Sigmoid colon (tissue), 7 donors: ENCODE measurements around the gene CAMK1D. TPM values are rescaled to one million over a fixed set of nuclear protein-coding genes. Genes with fewer than 3 reads are reported as not detected.

Experiments
- DNase-seq: peaks from one replicate; pipeline ENCODE4 v3.0.0-alpha.2; 2019
- H3K27ac ChIP-seq, 4 donors: fragments of 200-600 bp; sonication (generic); one replicate each; pipeline ENCODE4 v1.5.1; 2016 to 2019; ENCODE audit warnings: mild to moderate bottlenecking in 1 of 4
- H3K27me3 ChIP-seq, 3 donors: fragments of 200-600 bp; sonication (generic); one replicate each; pipeline ENCODE4 v1.5.1; 2019; ENCODE audit warnings: mild to moderate bottlenecking in 1 of 3
- H3K36me3 ChIP-seq, 4 donors: fragments of 200-600 bp; sonication (generic); one replicate each; pipeline ENCODE4 v1.5.1; 2016 to 2019
- H3K4me1 ChIP-seq, 4 donors: fragments of 200-600 bp; sonication (generic); one replicate each; pipeline ENCODE4 v1.5.1; 2017 to 2019
- H3K4me3 ChIP-seq, 4 donors: fragments of 200-600 bp; sonication (generic); one replicate each; pipeline ENCODE4 v1.5.1; 2017 to 2019; ENCODE audit warnings: mild to moderate bottlenecking in 2 of 4, moderate library complexity in 1 of 4
- H3K9me3 ChIP-seq, 4 donors: fragments of 200-600 bp in 3 of 4; sonication (generic) in 3 of 4; one replicate each; pipeline versions ENCODE4 v1.5.1 to v1.6.1; 2013 to 2019
- EP300 ChIP-seq, 4 donors: sonication (generic); formaldehyde crosslinking; IDR thresholded peaks; one replicate each; pipeline ENCODE4 v1.6.1; 2017; ENCODE audit warnings: antibody characterized with exemption in 4 of 4
- POLR2A ChIP-seq, 2 donors: fragments of 450-650 bp; IDR thresholded peaks; one replicate each; pipeline ENCODE4 v1.6.1; 2016; ENCODE audit warnings: antibody characterized with exemption in 2 of 2, mild to moderate bottlenecking in 2 of 2, moderate library complexity in 2 of 2
- POLR2AphosphoS5 ChIP-seq, 4 donors: sonication (generic); formaldehyde crosslinking; IDR thresholded peaks; one replicate each; pipeline ENCODE4 v1.6.1; 2017; ENCODE audit warnings: antibody characterized with exemption in 4 of 4
- WGBS, 2 donors: extraction: QIAGEN DNeasy Blood & Tissue Kit; methylation state at CpG; one replicate each; pipeline ENCODE4 v1.1.7; 2013; 5-methylcytosine and 5-hydroxymethylcytosine counted together
- intact Hi-C: fragments of 100-400 bp; cut with DNase I; formaldehyde crosslinking; loops from one replicate; pipeline ENCODE4 v1.15.1; 2023
- polyA plus RNA-seq, 3 donors: library from polyadenylated mRNA; stranded (reverse); fragments of 200-250 nt; gene quantifications; one replicate each; pipeline ENCODE4 v1.2.3, GENCODE V29; 2013
- total RNA-seq, 4 donors: library from RNA; depleted of rRNA; stranded (reverse); fragments of >200 nt; gene quantifications; one replicate each; pipeline ENCODE4 v1.1.0, GENCODE V29; 2016
- TF ChIP-seq, protein P1 (sequence below), 4 experiments: fragments of 450-650 bp in 3 of 4; fragments of 200-600 bp in 1 of 4; IDR thresholded peaks; one replicate each; pipeline ENCODE4 v1.5.1; 2016 to 2019; ENCODE audit warnings: antibody characterized with exemption in 4 of 4, mild to moderate bottlenecking in 3 of 4, moderate library complexity in 2 of 4
- donor health status: healthy with polysubstance abuse.
- donor health status: Bipolar disorder and iron deficiency.
- donor health status: healthy.

CAMK1D gene
- total and polyA plus RNA-seq, 7 donors, result 7.2 to 11.5 (median 8.6) TPM

DNA sequence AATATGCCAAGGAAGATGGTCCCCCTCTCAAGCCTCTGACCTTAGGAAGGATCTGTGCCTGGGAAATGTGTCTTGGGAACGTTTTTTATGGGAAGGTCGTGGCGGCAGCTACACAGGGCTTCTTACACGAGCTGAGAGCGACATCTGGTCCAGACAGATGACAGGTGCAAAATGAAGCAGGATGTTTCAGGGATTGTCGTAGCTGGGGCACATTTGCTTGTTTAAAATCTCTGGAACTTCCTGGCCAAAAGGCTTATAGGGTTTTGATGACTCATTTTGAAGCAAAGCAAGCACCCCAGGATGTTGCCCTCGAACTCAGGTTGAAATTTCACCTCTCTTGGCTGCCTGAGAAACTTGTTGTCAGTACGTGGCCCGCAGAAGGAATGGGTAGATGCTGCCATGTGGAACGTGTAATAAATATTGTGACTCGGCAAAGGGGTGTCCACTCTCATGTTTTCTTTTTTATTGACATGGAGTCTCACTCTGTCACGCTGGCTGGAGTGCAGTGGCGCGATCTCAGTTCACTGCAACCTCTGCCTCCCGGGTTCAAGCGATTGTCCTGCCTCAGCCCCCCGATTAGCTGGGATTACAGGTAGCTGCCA lies 117.5 kb downstream of the CAMK1D start:
- 65 to 71% methylated on average over 17 of the region's 17 CpGs for WGBS, 2 donors
- no peaks in the 10 kb centered on the region for H3K4me1 ChIP-seq
- no peak overlapping the region for H3K27ac ChIP-seq
- TF ChIP-seq EP300 (IDR thresholded peaks at IDR 0.05) (no peak), POLR2A (IDR thresholded peaks at IDR 0.05) (no peak), POLR2AphosphoS5 (IDR thresholded peaks at IDR 0.05) (no peak)
- TF ChIP-seq, protein P1, sequence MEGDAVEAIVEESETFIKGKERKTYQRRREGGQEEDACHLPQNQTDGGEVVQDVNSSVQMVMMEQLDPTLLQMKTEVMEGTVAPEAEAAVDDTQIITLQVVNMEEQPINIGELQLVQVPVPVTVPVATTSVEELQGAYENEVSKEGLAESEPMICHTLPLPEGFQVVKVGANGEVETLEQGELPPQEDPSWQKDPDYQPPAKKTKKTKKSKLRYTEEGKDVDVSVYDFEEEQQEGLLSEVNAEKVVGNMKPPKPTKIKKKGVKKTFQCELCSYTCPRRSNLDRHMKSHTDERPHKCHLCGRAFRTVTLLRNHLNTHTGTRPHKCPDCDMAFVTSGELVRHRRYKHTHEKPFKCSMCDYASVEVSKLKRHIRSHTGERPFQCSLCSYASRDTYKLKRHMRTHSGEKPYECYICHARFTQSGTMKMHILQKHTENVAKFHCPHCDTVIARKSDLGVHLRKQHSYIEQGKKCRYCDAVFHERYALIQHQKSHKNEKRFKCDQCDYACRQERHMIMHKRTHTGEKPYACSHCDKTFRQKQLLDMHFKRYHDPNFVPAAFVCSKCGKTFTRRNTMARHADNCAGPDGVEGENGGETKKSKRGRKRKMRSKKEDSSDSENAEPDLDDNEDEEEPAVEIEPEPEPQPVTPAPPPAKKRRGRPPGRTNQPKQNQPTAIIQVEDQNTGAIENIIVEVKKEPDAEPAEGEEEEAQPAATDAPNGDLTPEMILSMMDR (IDR thresholded peaks at IDR 0.05), result no peak
- intact Hi-C loops, result no loop called here
- no peaks in the 10 kb centered on the region for H3K27me3 ChIP-seq
- H3K4me3 ChIP-seq, result no peak overlapping the region
- DNase-seq, result peak; percentile 14
- H3K36me3 ChIP-seq, result no peaks in the 10 kb centered on the region
- no peaks in the 10 kb centered on the region for H3K9me3 ChIP-seq

GRCh38 chr10:12469345-12469744 lies 120.0 kb downstream of the CAMK1D start:
- WGBS, 2 donors, result 66 to 77% methylated on average over 5 of the region's 5 CpGs
- H3K27me3 ChIP-seq, result no peaks in the 10 kb centered on the region
- H3K4me1 ChIP-seq, result no peaks in the 10 kb centered on the region
- DNase-seq, result no peak
- intact Hi-C loops, result no loop called here
- H3K9me3 ChIP-seq, result no peaks in the 10 kb centered on the region
- no peaks in the 10 kb centered on the region for H3K36me3 ChIP-seq
- H3K4me3 ChIP-seq, result no peak overlapping the region
- no peak overlapping the region for H3K27ac ChIP-seq
- TF ChIP-seq POLR2A (IDR thresholded peaks at IDR 0.05), result no peak
- no peak for TF ChIP-seq POLR2AphosphoS5 (IDR thresholded peaks at IDR 0.05)
- TF ChIP-seq, protein P1 (IDR thresholded peaks at IDR 0.05), result no peak
- no peak for TF ChIP-seq EP300 (IDR thresholded peaks at IDR 0.05)

DNA sequence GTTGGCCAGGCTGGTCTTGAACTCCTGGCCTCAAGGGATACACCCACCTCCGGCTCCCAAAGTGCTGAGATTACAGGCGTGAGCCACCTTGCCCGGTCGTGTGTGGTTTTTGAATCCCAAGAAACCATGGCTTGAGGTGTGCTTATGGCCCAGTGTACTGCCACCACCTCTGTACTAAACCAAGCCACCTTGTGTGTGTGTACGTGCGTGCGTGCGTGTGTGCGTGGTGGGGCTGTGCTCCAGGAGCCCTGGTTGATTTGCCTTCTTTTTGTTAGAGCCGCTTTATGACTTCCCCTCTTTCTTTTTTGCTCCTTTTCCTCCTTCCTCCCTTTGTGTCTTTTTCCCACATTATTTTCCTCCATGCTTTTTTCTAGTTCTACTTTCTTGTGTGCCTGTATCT lies 121.4 kb downstream of the CAMK1D start:
- Histone ChIP-seq H3K27ac (no peak overlapping the region), H3K4me3 (no peak overlapping the region), H3K9me3 (no peaks in the 10 kb centered on the region), H3K36me3 (no peaks in the 10 kb centered on the region), H3K27me3 (no peaks in the 10 kb centered on the region), H3K4me1 (no peaks in the 10 kb centered on the region)
- WGBS, 2 donors, result 92 to 95% methylated on average over 10 of the region's 10 CpGs
- intact Hi-C loops, result no loop called here
- DNase-seq, result no peak
- TF ChIP-seq, protein P1 (IDR thresholded peaks at IDR 0.05), result no peak
- no peak for TF ChIP-seq POLR2AphosphoS5 (IDR thresholded peaks at IDR 0.05)
- TF ChIP-seq POLR2A (IDR thresholded peaks at IDR 0.05), result no peak
- no peak for TF ChIP-seq EP300 (IDR thresholded peaks at IDR 0.05)

DNA sequence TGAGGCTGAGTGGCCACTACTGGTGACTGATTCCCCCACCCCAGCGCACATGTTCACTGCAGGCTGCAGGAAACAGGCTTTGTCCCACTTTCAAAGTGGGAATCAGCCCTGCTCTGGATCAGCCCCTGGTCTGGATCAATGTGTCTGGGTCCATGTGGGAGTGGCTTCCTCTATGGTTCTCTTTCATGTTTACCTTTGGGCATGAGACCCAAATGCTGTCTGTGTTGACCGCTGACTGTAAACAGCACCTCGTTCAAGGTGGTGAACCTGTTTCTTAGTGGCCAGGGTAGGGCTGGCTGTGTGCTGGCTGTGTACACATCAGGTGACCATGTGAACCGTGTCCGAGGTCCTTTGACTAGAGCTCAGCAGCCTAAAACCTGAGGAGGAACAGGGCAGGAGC lies 121.8 kb downstream of the CAMK1D start:
- H3K4me1 ChIP-seq, result no peaks in the 10 kb centered on the region
- no peak overlapping the region for H3K27ac ChIP-seq
- TF ChIP-seq POLR2AphosphoS5 (IDR thresholded peaks at IDR 0.05) (no peak), EP300 (IDR thresholded peaks at IDR 0.05) (no peak), POLR2A (IDR thresholded peaks at IDR 0.05) (no peak)
- TF ChIP-seq, protein P1 (IDR thresholded peaks at IDR 0.05), result no peak
- intact Hi-C loops, result no loop called here
- DNase-seq, result peak; percentile 36
- 14 to 66% methylated on average over 5 of the region's 5 CpGs for WGBS, 2 donors
- no peaks in the 10 kb centered on the region for H3K9me3 ChIP-seq
- no peaks in the 10 kb centered on the region for H3K36me3 ChIP-seq
- H3K4me3 ChIP-seq, result no peak overlapping the region
- H3K27me3 ChIP-seq, result no peaks in the 10 kb centered on the region

DNA sequence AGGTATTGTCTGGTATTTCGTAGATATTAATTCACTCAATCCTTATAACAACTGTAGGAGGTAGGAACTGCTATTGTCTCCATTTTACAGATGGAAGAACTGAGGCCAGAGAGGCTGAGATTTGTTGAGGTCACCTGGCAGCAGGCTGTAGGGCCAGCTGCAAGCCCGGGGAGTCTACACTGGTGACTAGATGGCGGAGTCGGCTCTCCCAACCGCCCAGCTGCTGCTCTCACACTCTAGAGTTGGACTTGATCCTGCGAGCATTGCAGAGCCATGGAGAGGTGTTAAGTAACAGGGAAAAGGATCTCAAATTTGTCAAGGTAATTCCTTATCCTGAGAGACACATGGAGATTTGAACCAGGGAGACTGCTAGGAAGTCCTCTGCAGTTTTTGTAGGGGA lies 124.1 kb downstream of the CAMK1D start:
- TF ChIP-seq POLR2AphosphoS5 (IDR thresholded peaks at IDR 0.05), result no peak
- no peak for TF ChIP-seq POLR2A (IDR thresholded peaks at IDR 0.05)
- TF ChIP-seq EP300 (IDR thresholded peaks at IDR 0.05), result no peak
- TF ChIP-seq, protein P1 (IDR thresholded peaks at IDR 0.05), result no peak
- 92 to 93% methylated on average over 6 of the region's 6 CpGs for WGBS, 2 donors
- no peaks in the 10 kb centered on the region for H3K36me3 ChIP-seq
- H3K4me1 ChIP-seq, result no peaks in the 10 kb centered on the region
- no peaks in the 10 kb centered on the region for H3K27me3 ChIP-seq
- H3K4me3 ChIP-seq, result no peak overlapping the region
- intact Hi-C loops, result no loop called here
- DNase-seq, result no peak
- H3K27ac ChIP-seq, result no peak overlapping the region
- no peaks in the 10 kb centered on the region for H3K9me3 ChIP-seq
